Liver (tissue), 9 donors: Measurements from ENCODE around the gene HK2. TPM values are rescaled to one million over a fixed set of nuclear protein-coding genes. Genes with fewer than 3 reads are reported as not detected.

Experiments used
- DNase-seq: peaks from one replicate; pipeline ENCODE4 v3.0.0-alpha.2; 2017; ENCODE audit warnings: low spot score
- H3K27ac ChIP-seq, 2 donors: one replicate each; pipeline ENCODE4 v1.7.0; 2013; ENCODE audit warnings: inconsistent platforms in 2 of 2, low read length in 2 of 2, control low read depth in 1 of 2, low read depth in 1 of 2, mild to moderate bottlenecking in 1 of 2
- H3K27me3 ChIP-seq, 4 donors: one replicate each; pipeline versions ENCODE4 v1.6.1 to v1.7.0; 2013; ENCODE audit warnings: low read length in 3 of 4, inconsistent platforms in 1 of 4, mild to moderate bottlenecking in 1 of 4, moderate library complexity in 1 of 4; ENCODE audit not compliant: control insufficient read depth in 4 of 4, insufficient read depth in 4 of 4
- H3K36me3 ChIP-seq, 4 donors: one replicate each; pipeline versions ENCODE4 v1.6.1 to v1.7.0; 2013; ENCODE audit warnings: low read length in 3 of 4, mild to moderate bottlenecking in 3 of 4, low read depth in 1 of 4, moderate library complexity in 1 of 4; ENCODE audit not compliant: control insufficient read depth in 4 of 4, insufficient read depth in 3 of 4
- H3K4me1 ChIP-seq, 4 donors: one replicate each; pipeline versions ENCODE4 v1.6.1 to v1.7.0; 2013; ENCODE audit warnings: low read length in 3 of 4, mild to moderate bottlenecking in 3 of 4, moderate library complexity in 1 of 4; ENCODE audit not compliant: control insufficient read depth in 4 of 4, insufficient read depth in 4 of 4
- H3K4me3 ChIP-seq, 3 donors: one replicate each; pipeline versions ENCODE4 v1.6.1 to v1.7.0; 2013; ENCODE audit warnings: low read length in 3 of 3, control low read depth in 1 of 3, low read depth in 1 of 3, mild to moderate bottlenecking in 1 of 3
- H3K9ac ChIP-seq, 2 donors: one replicate each; pipeline ENCODE4 v1.7.0; 2013; ENCODE audit warnings: low read length in 2 of 2, mild to moderate bottlenecking in 2 of 2, moderate library complexity in 2 of 2, control low read depth in 1 of 2, low read depth in 1 of 2
- H3K9me3 ChIP-seq, 4 donors: one replicate each; pipeline versions ENCODE4 v1.6.1 to v1.7.0; 2013; ENCODE audit warnings: low read length in 3 of 4; ENCODE audit not compliant: control insufficient read depth in 4 of 4
- ATF3 ChIP-seq: IDR thresholded peaks from 2 replicates; pipeline ENCODE4 v1.6.1; 2016; ENCODE audit warnings: antibody characterized with exemption
- CTCF ChIP-seq: fragments of 150-350 bp; IDR thresholded peaks from 2 replicates; pipeline ENCODE4 v1.5.1; 2017; ENCODE audit warnings: improper control_type of control experiment, low read depth, low read length; ENCODE audit not compliant: missing input control
- EGR1 ChIP-seq, 2 donors: IDR thresholded peaks; 2 replicates each; pipeline ENCODE4 v1.6.1; 2016 to 2018; ENCODE audit warnings: antibody characterized with exemption in 2 of 2, low read depth in 2 of 2
- FOXA1 ChIP-seq: IDR thresholded peaks from 2 replicates; pipeline ENCODE4 v1.6.1; 2016; ENCODE audit warnings: antibody characterized with exemption
- FOXA2 ChIP-seq: IDR thresholded peaks from 2 replicates; pipeline ENCODE4 v1.6.1; 2016; ENCODE audit warnings: antibody characterized with exemption
- GABPA ChIP-seq, 2 donors: IDR thresholded peaks in 1 of 2; conservative IDR thresholded peaks in 1 of 2; 2 replicates each; pipeline ENCODE4 v1.6.1; 2016; ENCODE audit warnings: antibody characterized with exemption in 2 of 2, mild to moderate bottlenecking in 1 of 2, moderate library complexity in 1 of 2
- HNF4A ChIP-seq, 2 donors: conservative IDR thresholded peaks; 2 replicates each; pipeline ENCODE4 v1.6.1; 2016; ENCODE audit warnings: antibody characterized with exemption in 2 of 2, mild to moderate bottlenecking in 2 of 2
- HNF4G ChIP-seq: IDR thresholded peaks from 2 replicates; pipeline ENCODE4 v1.6.1; 2016; ENCODE audit warnings: antibody characterized with exemption
- JUND ChIP-seq, 2 donors: IDR thresholded peaks; 2 replicates each; pipeline ENCODE4 v1.6.1; 2016; ENCODE audit warnings: antibody characterized with exemption in 2 of 2
- MAX ChIP-seq: IDR thresholded peaks from 2 replicates; pipeline ENCODE4 v1.6.1; 2016; ENCODE audit warnings: antibody characterized with exemption
- NR2F2 ChIP-seq: IDR thresholded peaks from 2 replicates; pipeline ENCODE4 v1.6.1; 2016; ENCODE audit warnings: antibody characterized with exemption
- REST ChIP-seq: IDR thresholded peaks from 2 replicates; pipeline ENCODE4 v1.6.1; 2016; ENCODE audit warnings: antibody characterized with exemption, mild to moderate bottlenecking
- RXRA ChIP-seq, 2 donors: IDR thresholded peaks; 2 replicates each; pipeline ENCODE4 v1.6.1; 2017 to 2018; ENCODE audit warnings: antibody characterized with exemption in 2 of 2, mild to moderate bottlenecking in 1 of 2
- SP1 ChIP-seq: IDR thresholded peaks from 2 replicates; pipeline ENCODE4 v1.6.1; 2018; ENCODE audit warnings: antibody characterized with exemption, mild to moderate bottlenecking
- TAF1 ChIP-seq: conservative IDR thresholded peaks from 2 replicates; pipeline ENCODE4 v1.6.1; 2016; ENCODE audit warnings: antibody characterized with exemption, mild to moderate bottlenecking
- YY1 ChIP-seq: IDR thresholded peaks from 2 replicates; pipeline ENCODE4 v1.6.1; 2016; ENCODE audit warnings: antibody characterized with exemption, mild to moderate bottlenecking
- ZBTB33 ChIP-seq: IDR thresholded peaks from 2 replicates; pipeline ENCODE4 v1.6.1; 2016; ENCODE audit warnings: antibody characterized with exemption
- WGBS: extraction: QIAGEN DNeasy Blood & Tissue Kit; methylation state at CpG from one replicate; pipeline ENCODE4 v1.1.7; 2013; 5-methylcytosine and 5-hydroxymethylcytosine counted together
- polyA plus RNA-seq, 2 donors: library from polyadenylated mRNA; stranded (reverse) in 1 of 2; unstranded in 1 of 2; fragments of 200-250 nt in 1 of 2; fragments of >200 nt in 1 of 2; fragmentation: Nextera tagmentation in 1 of 2; extraction: Ambion mirVana in 1 of 2; gene quantifications; one replicate each; pipeline versions ENCODE4 v1.2.1 to v1.2.3, GENCODE V29; 2013 to 2015
- total RNA-seq, 2 donors: library from RNA; depleted of rRNA; stranded (reverse); fragments of >200 nt; gene quantifications; one replicate each; pipeline ENCODE4 v1.2.3, GENCODE V29; 2014
- donor health status: healthy.
- donor health status: healthy.
- donor health status: healthy.
- donor health status: healthy.
- donor health status: healthy.

HK2 gene
- total and polyA plus RNA-seq, 4 donors, result 0.21 to 3.5 (median 1.0) TPM

GRCh38 chr2:74822771-74823566 lies 11.0 kb upstream of the HK2 start:
- WGBS, result 65% methylated on average over 3 of the region's 3 CpGs
- peaks cover 0 to 2% (median 0%) of the 10 kb centered on the region in 4 donors for H3K27me3 ChIP-seq
- H3K36me3 ChIP-seq, result no peaks in the 10 kb centered on the region
- TF ChIP-seq HNF4G (no peak), CTCF (no peak), EGR1 (IDR thresholded peaks at IDR 0.05; ENCODE audit: low read depth in 2 of 2) (no peak), YY1 (no peak), HNF4A (conservative IDR thresholded peaks at IDR 0.05) (no peak), ATF3 (no peak), JUND (IDR thresholded peaks at IDR 0.05) (no peak), TAF1 (no peak)
- no peak for DNase-seq
- H3K4me1 ChIP-seq, result no peaks in the 10 kb centered on the region
- H3K9ac ChIP-seq, result no peak overlapping the region
- no peak overlapping the region for H3K27ac ChIP-seq
- no peaks in the 10 kb centered on the region for H3K9me3 ChIP-seq
- no peak overlapping the region for H3K4me3 ChIP-seq

- whole genome bisulfite sequencing, result 68% methylated on average over 4 of the region's 4 CpGs
- Histone ChIP-seq H3K4me3 (no peak overlapping the region), H3K36me3 (no peaks in the 10 kb centered on the region), H3K9me3 (no peaks in the 10 kb centered on the region), H3K27ac (no peak overlapping the region), H3K27me3 (peaks cover 0 to 2% (median 0%) of the 10 kb centered on the region in 4 donors), H3K4me1 (no peaks in the 10 kb centered on the region), H3K9ac (no peak overlapping the region)
- TF ChIP-seq YY1 (no peak), FOXA1 (no peak), FOXA2 (no peak), HNF4A (conservative IDR thresholded peaks at IDR 0.05) (no peak), EGR1 (IDR thresholded peaks at IDR 0.05; ENCODE audit: low read depth in 2 of 2) (no peak), GABPA (IDR thresholded peaks at IDR 0.05 in 1 of 2, conservative IDR thresholded peaks at IDR 0.05 in 1 of 2) (no peak), SP1 (no peak), MAX (no peak), ATF3 (no peak), ZBTB33 (no peak), NR2F2 (no peak), HNF4G (no peak), REST (no peak), RXRA (IDR thresholded peaks at IDR 0.05) (no peak)
- no peak for DNase-seq
Observed at GRCh38 chr2:74824679-74825078, 9.2 kb upstream of the HK2 start.
